ENCODE results near the gene GATC. TPM values are rescaled to one million over a fixed set of nuclear protein-coding genes. Genes with fewer than 3 reads are reported as not detected.

Gene GATC
- total and polyA plus RNA-seq, 2 experiments from 2014 or later: 18.5 to 20.1 TPM

- H3F3A ChIP-seq (replicated peaks; ENCODE audit: low read depth): peaks cover 28% of the 10 kb centered on the region
- H3K27me3 ChIP-seq (ENCODE audit: insufficient read depth): no peaks in the 10 kb centered on the region
- H3K4me3 Mint-ChIP-seq: 0 out of 3 replicates have a peak overlapping the region, but pooled peaks have one; percentile 42
- peaks cover 7% of the 10 kb centered on the region for H3K4me1 ChIP-seq (ENCODE audit: insufficient read depth)
- H3K4me3 ChIP-seq: 0 out of 2 replicates have a peak overlapping the region, but pooled peaks have one; percentile 12
- no peak overlapping the region for H3K27ac Mint-ChIP-seq
- peak; percentile 91 for DNase-seq (ENCODE audit: low spot score)
- peaks cover 10% of the 10 kb centered on the region for H3K27me3 Mint-ChIP-seq (ENCODE audit: insufficient read depth, low read depth, poor library complexity)
- H3K36me3 Mint-ChIP-seq (ENCODE audit: low read depth): peaks cover 44% of the 10 kb centered on the region
- H3K9me2 ChIP-seq (ENCODE audit: insufficient read depth): no peaks in the 10 kb centered on the region
- H3K36me3 ChIP-seq (ENCODE audit: insufficient read depth): peaks cover 33% of the 10 kb centered on the region
- peak; percentile 51 for ATAC-seq
- 0 out of 2 replicates have a peak overlapping the region, but pooled peaks have one; percentile 28 for H3K27ac ChIP-seq (ENCODE audit: low read depth)
- H3K79me2 ChIP-seq (replicated peaks; ENCODE audit: insufficient read depth): peaks cover 51% of the 10 kb centered on the region
- H4K20me1 ChIP-seq (replicated peaks; ENCODE audit: insufficient read depth): peaks cover 34% of the 10 kb centered on the region
- TF ChIP-seq CTCF (conservative IDR thresholded peaks at IDR 0.05; ENCODE audit: low read depth in 2 of 2) (peak; percentile 72 to 76), ZNF331 (CRISPR knock-in tag; IDR thresholded peaks at IDR 0.05; ENCODE audit: low read depth) (no peak), JUNB (IDR thresholded peaks at IDR 0.05; ENCODE audit: unreplicated experiment) (no peak), EZH2phosphoT487 (IDR thresholded peaks at IDR 0.05; ENCODE audit: unreplicated experiment) (no peak), STAT1 (IDR thresholded peaks at IDR 0.05; ENCODE audit: unreplicated experiment) (no peak)
- peak overlapping the region; percentile 96 for H3K4me2 ChIP-seq
- peaks cover 8% of the 10 kb centered on the region for H3K4me1 Mint-ChIP-seq
- no peaks in the 10 kb centered on the region for H3K9me3 Mint-ChIP-seq
- H2AFZ ChIP-seq: no peak overlapping the region
Observed at GRCh38 chr12:120439646-120440247, 6.5 kb upstream of the GATC start.

GRCh38 chr12:120444676-120445075 lies 1.6 kb upstream of the GATC start:
- ATAC-seq (no peak), DNase-seq (ENCODE audit: low spot score) (no peak)
- no peak overlapping the region for H3K27ac Mint-ChIP-seq
- Histone ChIP-seq H3K4me1 (ENCODE audit: insufficient read depth) (peaks cover 20% of the 10 kb centered on the region), H2AFZ (no peak overlapping the region), H3K27ac (ENCODE audit: low read depth) (no peak overlapping the region), H3K4me3 (peak overlapping the region; percentile 97), H4K20me1 (replicated peaks; ENCODE audit: insufficient read depth) (peaks cover 33% of the 10 kb centered on the region), H3K36me3 (ENCODE audit: insufficient read depth) (peaks cover 33% of the 10 kb centered on the region), H3F3A (replicated peaks; ENCODE audit: low read depth) (peaks cover 33% of the 10 kb centered on the region), H3K4me2 (peak overlapping the region; percentile 84), H3K79me2 (replicated peaks; ENCODE audit: insufficient read depth) (peaks cover 84% of the 10 kb centered on the region), H3K27me3 (ENCODE audit: insufficient read depth) (no peaks in the 10 kb centered on the region), H3K9me2 (ENCODE audit: insufficient read depth) (no peaks in the 10 kb centered on the region)
- H3K27me3 Mint-ChIP-seq (ENCODE audit: insufficient read depth, low read depth, poor library complexity): peaks cover 16% of the 10 kb centered on the region
- H3K4me3 Mint-ChIP-seq: peak overlapping the region; percentile 99
- H3K9me3 Mint-ChIP-seq: no peaks in the 10 kb centered on the region
- peaks cover 17% of the 10 kb centered on the region for H3K4me1 Mint-ChIP-seq
- H3K36me3 Mint-ChIP-seq (ENCODE audit: low read depth): peaks cover 73% of the 10 kb centered on the region
- TF ChIP-seq CREB1 (CRISPR knock-in tag; IDR thresholded peaks at IDR 0.05; ENCODE audit: low read depth) (no peak), EZH2phosphoT487 (IDR thresholded peaks at IDR 0.05; ENCODE audit: unreplicated experiment) (no peak), CTCF (conservative IDR thresholded peaks at IDR 0.05; ENCODE audit: low read depth in 2 of 2) (no peak), NANOG (IDR thresholded peaks at IDR 0.05; ENCODE audit: borderline replicate concordance) (no peak), EZH2 (IDR thresholded peaks at IDR 0.05; ENCODE audit: low read depth, unreplicated experiment) (no peak), POLR2AphosphoS5 (IDR thresholded peaks at IDR 0.05; ENCODE audit: low read depth) (no peak)
- TF ChIP-seq, protein P1, sequence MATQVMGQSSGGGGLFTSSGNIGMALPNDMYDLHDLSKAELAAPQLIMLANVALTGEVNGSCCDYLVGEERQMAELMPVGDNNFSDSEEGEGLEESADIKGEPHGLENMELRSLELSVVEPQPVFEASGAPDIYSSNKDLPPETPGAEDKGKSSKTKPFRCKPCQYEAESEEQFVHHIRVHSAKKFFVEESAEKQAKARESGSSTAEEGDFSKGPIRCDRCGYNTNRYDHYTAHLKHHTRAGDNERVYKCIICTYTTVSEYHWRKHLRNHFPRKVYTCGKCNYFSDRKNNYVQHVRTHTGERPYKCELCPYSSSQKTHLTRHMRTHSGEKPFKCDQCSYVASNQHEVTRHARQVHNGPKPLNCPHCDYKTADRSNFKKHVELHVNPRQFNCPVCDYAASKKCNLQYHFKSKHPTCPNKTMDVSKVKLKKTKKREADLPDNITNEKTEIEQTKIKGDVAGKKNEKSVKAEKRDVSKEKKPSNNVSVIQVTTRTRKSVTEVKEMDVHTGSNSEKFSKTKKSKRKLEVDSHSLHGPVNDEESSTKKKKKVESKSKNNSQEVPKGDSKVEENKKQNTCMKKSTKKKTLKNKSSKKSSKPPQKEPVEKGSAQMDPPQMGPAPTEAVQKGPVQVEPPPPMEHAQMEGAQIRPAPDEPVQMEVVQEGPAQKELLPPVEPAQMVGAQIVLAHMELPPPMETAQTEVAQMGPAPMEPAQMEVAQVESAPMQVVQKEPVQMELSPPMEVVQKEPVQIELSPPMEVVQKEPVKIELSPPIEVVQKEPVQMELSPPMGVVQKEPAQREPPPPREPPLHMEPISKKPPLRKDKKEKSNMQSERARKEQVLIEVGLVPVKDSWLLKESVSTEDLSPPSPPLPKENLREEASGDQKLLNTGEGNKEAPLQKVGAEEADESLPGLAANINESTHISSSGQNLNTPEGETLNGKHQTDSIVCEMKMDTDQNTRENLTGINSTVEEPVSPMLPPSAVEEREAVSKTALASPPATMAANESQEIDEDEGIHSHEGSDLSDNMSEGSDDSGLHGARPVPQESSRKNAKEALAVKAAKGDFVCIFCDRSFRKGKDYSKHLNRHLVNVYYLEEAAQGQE (IDR thresholded peaks at IDR 0.05; ENCODE audit: unreplicated experiment): no peak
